Esophagus muscularis mucosa (tissue), 3 donors: ENCODE data around the gene PXN.
A peak's percentile ranks its signal among the peaks of the same experiment; 100 is the strongest.

Experiments used
- CTCF ChIP-seq, 3 experiments: fragments of 200-600 bp in 2 of 3; fragments of 450-650 bp in 1 of 3; sonication (generic) in 2 of 3; IDR thresholded peaks; one replicate each; pipeline ENCODE4 v1.5.1; 2017 to 2019; ENCODE audit warnings: antibody characterized with exemption in 3 of 3, mild to moderate bottlenecking in 2 of 3, moderate library complexity in 1 of 3
- POLR2AphosphoS5 ChIP-seq, 2 donors: sonication (generic); formaldehyde crosslinking; IDR thresholded peaks; one replicate each; pipeline ENCODE4 v1.6.1; 2017; ENCODE audit warnings: antibody characterized with exemption in 2 of 2

GRCh38 chr12:120249875-120250795 lies 15.4 kb downstream of the PXN start:
- TF ChIP-seq POLR2AphosphoS5 (IDR thresholded peaks at IDR 0.05) (peak; percentile 62 to 74), CTCF (IDR thresholded peaks at IDR 0.05) (no peak)
